Femur (tissue), 1 donor: Measurements from ENCODE around the gene NELL2.

Experiments
- DNase-seq: peaks from one replicate; pipeline ENCODE4 v3.0.0-alpha.2; 2017

NELL2 gene

DNA sequence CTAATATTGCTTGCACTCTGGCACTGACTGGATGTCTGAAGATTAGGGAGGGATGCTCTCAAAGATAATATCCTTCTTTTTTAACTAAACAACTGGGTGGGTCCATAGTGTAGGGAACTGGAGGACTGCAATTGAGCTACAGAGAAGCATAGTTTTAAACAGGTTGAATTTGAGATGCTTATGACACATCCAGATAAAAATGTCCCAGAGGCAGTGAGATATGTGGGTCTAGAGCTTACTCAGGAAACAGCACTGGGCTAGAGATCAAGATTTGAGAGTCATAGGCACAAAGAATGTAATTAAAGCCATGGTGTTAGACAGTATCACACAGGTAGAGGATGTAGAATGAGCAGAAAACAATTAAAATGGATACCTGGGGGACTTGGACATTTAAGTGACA is 198.4 kb downstream of the NELL2 start:
- no peak for DNase-seq

DNA sequence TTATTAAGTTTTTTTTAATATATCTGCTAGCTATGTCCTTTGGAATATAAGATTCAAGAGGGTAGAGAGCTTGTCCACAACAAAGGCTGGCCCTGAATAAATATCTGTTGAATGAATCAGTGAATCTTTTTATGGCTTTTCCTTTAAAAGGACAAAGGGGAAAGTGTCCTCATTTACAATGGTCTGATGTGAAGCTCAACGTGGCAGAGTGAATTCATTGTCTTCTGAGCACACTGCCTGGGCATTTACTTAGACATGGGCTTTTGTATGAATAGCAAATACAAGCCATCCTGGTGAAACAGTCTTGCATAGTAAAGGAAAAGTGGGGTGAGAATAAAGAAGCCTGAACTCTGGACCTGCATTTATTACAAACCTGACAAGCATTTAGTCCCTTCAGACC is 201.2 kb downstream of the NELL2 start:
- DNase-seq: no peak

DNA sequence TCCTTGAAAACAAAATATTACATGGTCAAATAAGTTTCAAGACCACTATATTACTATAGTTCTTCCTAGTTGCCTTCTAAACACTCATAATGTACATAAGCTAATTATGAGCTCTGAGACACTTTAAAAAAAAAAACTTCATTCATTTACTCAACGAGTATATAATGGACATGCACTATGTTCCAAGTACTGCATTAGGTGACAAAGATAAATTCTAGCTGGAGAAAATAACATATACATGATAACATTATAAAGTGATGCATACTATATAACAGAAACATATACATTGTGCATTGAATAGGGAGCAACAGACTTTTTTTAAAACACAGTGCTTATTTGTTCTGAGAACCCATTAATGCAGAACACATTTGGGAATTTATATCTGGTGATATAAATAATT is 202.3 kb downstream of the NELL2 start:
- DNase-seq: no peak

GRCh38 chr12:44672042-44672441 is 204.1 kb downstream of the NELL2 start:
- DNase-seq: no peak

- DNase-seq: no peak
Observed at GRCh38 chr12:44668443-44668842, 207.7 kb downstream of the NELL2 start.

DNA sequence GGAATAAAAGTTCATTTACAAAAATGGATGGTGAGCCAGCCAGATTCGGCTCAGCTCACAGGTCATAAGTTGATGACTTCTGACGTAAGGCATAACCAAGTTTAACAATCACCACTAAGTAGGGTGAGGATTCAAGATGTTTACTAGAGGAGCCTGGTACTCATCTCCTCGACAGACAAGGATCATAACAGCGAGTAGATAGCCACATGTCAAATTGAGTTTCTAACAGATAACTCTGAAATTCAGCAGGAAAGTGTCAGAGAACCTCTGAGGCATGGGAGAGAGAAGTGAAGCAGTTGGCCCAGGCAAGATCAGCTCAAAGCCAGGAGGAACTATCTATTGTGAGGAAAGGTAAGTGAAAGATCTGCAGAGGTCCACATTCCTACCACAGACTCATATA is 208.7 kb downstream of the NELL2 start:
- DNase-seq: no peak

GRCh38 chr12:44663291-44663690 is 212.8 kb downstream of the NELL2 start:
- DNase-seq: no peak

- DNase-seq: no peak
Observed at GRCh38 chr12:44655846-44656245, 220.3 kb downstream of the NELL2 start.

GRCh38 chr12:44654646-44655639 is 221.2 kb downstream of the NELL2 start:
- no peak for DNase-seq

- no peak for DNase-seq
Observed at GRCh38 chr12:44653861-44654527, 222.1 kb downstream of the NELL2 start.

GRCh38 chr12:44649693-44650092 is 226.4 kb downstream of the NELL2 start:
- DNase-seq: no peak

- no peak for DNase-seq
Observed at GRCh38 chr12:44647917-44648690, 228.0 kb downstream of the NELL2 start.

DNA sequence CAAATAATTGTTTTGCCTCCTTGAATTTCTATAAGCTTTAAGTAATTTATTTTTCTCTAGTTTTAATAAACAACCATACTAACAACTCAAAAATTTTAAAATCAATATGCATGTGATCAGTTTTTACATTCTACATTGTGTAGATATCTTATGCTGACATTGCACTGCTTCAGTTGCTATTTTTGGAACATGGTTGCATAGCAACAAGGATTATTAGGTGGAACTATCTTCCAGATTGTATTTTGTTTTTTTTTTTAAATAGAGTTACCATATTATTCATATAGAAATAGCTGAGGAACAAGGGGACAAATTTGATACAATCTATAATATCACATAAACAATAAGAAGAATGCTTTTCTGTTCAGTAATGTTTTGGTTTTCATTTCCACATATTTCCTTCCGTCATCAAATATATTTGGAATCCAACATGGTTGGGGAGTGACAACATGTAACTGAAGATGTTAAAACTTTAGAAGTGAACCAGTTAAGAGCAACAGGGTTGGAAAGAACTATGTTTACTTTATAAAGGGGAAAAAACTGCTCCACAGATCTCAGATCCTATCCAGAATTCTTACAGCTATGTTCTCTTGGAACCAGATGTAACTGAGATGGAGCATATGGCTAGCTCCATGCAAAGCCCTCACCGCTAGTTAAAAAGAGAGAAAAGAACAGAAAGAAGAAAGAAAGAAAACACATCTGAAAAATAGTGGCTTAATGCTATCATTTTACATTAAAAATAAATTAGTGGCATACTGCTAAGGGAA is 235.5 kb downstream of the NELL2 start:
- no peak for DNase-seq

DNA sequence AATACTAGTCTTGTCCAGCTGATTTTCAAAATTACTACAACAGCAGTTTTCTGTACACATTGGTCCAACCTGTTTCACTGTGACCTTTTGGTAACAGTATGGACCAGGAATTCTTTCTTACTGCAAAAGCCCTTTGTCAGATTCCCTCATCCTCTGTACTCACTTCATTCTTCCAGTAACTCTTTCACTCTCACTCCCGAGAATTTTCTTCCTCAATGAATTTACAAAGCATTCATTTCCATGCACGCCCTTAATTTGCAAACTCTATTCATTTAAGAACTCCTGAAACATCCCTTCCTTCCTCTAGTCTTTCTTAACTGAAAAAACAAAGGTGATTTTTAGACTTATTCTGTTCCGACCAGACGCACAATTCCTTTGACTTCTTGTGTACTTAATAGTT is 238.2 kb downstream of the NELL2 start:
- DNase-seq: no peak

DNA sequence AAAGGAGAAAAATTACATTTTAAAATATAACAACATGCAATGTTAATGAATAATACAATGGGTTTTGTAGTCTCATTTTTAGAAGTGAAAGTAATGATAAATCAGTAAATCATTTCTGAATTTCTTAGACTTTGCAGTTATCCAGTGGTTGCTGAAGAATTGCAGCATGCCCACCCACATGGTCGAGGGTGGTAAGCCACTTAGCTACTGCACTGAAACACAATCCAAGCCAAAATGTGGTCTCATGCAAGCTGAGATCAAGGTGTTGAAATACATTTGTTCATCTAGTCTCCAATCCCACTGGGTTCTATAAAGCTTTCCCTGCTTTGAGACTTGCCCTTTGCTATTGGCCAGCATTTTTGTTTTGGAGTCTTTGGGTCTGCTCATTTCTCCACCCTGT is 247.9 kb downstream of the NELL2 start:
- no peak for DNase-seq

GRCh38 chr12:44627387-44628166 is 248.5 kb downstream of the NELL2 start:
- DNase-seq: no peak

DNA sequence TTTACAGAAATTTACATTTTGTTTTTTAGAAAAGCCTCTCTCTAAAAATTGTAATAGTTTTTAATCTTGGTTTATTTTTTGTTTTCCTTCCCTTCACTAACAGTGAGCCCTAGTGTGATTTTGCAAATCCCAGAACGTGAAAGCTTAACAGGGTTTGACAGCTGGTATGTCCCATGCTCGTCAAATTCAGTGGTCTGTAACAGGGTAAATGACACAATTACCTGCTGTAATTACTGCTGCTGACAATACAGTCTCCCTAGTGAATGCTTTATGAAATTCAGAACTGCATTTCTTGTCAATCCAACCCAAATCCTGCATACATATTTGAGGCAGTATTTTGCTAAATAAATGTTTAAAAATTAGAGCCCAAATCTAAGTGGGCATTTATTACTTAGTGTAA is 249.2 kb downstream of the NELL2 start:
- DNase-seq: no peak

DNA sequence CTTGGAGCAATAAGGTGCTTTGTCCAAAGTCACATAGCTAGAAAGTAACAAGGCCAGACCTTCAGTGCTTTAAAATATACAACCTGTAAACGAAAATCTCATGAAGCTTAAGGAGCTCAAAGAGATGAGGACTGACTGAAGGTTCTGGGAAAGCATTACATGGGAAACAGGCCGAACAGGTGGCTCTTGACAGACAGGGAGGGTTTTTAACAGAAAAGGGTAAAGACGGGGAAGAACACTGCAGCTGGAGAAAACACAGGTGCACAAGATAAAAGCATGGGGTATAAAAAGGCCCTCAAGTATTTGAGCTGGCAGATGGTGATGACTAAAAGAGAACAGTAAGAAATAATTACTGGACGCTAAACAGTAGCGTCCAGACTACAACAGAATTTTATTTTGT is 257.2 kb downstream of the NELL2 start:
- DNase-seq: no peak

- no peak for DNase-seq
Observed at GRCh38 chr12:44616402-44616801, 259.7 kb downstream of the NELL2 start.

DNA sequence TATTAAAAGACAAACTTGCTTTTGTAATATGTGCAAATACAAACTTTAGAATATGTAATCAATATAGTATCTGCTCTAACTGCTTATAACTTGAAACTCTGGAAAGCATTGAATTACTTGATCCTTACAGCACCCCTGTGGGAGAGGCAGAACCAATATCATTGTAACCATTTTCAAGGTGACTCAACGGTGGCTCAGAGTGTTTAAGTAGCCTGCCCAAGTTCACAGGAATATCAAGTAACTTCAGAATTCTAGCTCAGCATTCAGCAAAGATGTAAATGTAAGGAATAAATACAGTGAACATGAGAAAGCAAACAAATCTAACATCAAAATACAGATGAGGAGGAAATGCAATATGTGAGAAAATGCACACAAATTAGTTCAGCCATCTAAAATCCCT is 264.6 kb downstream of the NELL2 start:
- DNase-seq: no peak

GRCh38 chr12:44603701-44604100 is 272.4 kb downstream of the NELL2 start:
- DNase-seq: no peak

GRCh38 chr12:44592626-44593025 is 283.5 kb downstream of the NELL2 start:
- no peak for DNase-seq
